ENCODE results near the gene PHLPP2.

Gene PHLPP2

GRCh38 chr16:71675380-71675779, 49.1 kb downstream of the PHLPP2 start:
- no peak for DNase-seq (ENCODE audit: low read depth)
- TF ChIP-seq MYC (IDR thresholded peaks at IDR 0.05; ENCODE audit: low read depth, low read length) (no peak), CTCF (IDR thresholded peaks at IDR 0.05; ENCODE audit: low read depth, low read length) (no peak), POLR2A (IDR thresholded peaks at IDR 0.05; ENCODE audit: extremely low read depth, insufficient read length) (no peak)
- TF ChIP-seq, protein P1, sequence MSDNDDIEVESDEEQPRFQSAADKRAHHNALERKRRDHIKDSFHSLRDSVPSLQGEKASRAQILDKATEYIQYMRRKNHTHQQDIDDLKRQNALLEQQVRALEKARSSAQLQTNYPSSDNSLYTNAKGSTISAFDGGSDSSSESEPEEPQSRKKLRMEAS (IDR thresholded peaks at IDR 0.05; ENCODE audit: low read depth, low read length), result no peak
- H3K4me3 ChIP-seq (ENCODE audit: low read depth, low read length), result no peak overlapping the region

- no peak overlapping the region for H3K4me3 ChIP-seq (ENCODE audit: low read depth, low read length)
- no peak for TF ChIP-seq POLR2A (IDR thresholded peaks at IDR 0.05; ENCODE audit: extremely low read depth, insufficient read length)
- TF ChIP-seq CTCF (IDR thresholded peaks at IDR 0.05; ENCODE audit: low read depth, low read length), result no peak
- TF ChIP-seq, protein P1 (IDR thresholded peaks at IDR 0.05; ENCODE audit: low read depth, low read length), result no peak
- TF ChIP-seq MYC (IDR thresholded peaks at IDR 0.05; ENCODE audit: low read depth, low read length), result no peak
- DNase-seq (ENCODE audit: low read depth), result no peak
Observed at GRCh38 chr16:71674229-71674628, 50.3 kb downstream of the PHLPP2 start.

- no peak overlapping the region for H3K4me3 ChIP-seq (ENCODE audit: low read depth, low read length)
- TF ChIP-seq CTCF (IDR thresholded peaks at IDR 0.05; ENCODE audit: low read depth, low read length) (no peak), MYC (IDR thresholded peaks at IDR 0.05; ENCODE audit: low read depth, low read length) (no peak), POLR2A (IDR thresholded peaks at IDR 0.05; ENCODE audit: extremely low read depth, insufficient read length) (no peak)
- TF ChIP-seq, protein P1 (IDR thresholded peaks at IDR 0.05; ENCODE audit: low read depth, low read length), result no peak
- no peak for DNase-seq (ENCODE audit: low read depth)
Observed at GRCh38 chr16:71673582-71673973, 50.9 kb downstream of the PHLPP2 start.

DNA sequence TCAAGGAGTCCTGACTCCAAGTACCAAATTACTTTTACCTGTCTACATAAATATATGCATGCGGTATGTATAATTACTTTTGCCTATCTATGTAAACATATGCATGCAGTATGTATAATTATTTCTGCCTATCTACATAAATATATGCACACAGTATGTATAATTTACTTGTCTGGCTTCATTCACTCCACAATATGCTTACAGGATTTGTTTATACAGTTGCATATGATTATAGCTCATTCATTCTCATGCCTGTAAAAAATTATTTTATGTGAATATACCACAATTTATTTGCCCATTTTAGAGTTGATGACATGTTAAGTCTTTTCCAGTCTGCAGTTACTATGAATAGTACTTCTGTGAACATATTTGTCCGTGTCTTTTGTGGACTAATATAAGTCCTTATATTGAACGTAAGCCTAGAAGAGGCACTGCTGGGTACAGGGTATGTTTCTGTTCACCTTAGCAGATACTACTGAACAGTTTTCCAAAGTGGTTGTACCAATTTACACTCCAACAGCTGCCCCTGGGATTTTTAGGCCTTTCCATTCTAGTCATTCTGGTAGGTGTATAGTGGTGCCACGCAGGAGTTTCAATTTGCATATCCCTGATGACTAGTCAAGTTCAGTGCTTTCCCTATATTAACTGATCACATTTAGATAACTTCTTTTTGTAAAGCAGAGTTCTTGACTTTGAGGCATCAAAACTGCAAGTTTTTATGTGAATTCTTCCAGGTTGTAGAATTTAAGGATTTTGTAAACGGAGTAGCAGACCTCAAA, 51.5 kb downstream of the PHLPP2 start:
- no peak overlapping the region for H3K4me3 ChIP-seq (ENCODE audit: low read depth, low read length)
- TF ChIP-seq, protein P1 (IDR thresholded peaks at IDR 0.05; ENCODE audit: low read depth, low read length), result no peak
- TF ChIP-seq CTCF (IDR thresholded peaks at IDR 0.05; ENCODE audit: low read depth, low read length) (no peak), POLR2A (IDR thresholded peaks at IDR 0.05; ENCODE audit: extremely low read depth, insufficient read length) (no peak), MYC (IDR thresholded peaks at IDR 0.05; ENCODE audit: low read depth, low read length) (no peak)
- DNase-seq (ENCODE audit: low read depth), result no peak

GRCh38 chr16:71672125-71672524, 52.4 kb downstream of the PHLPP2 start:
- no peak for TF ChIP-seq POLR2A (IDR thresholded peaks at IDR 0.05; ENCODE audit: extremely low read depth, insufficient read length)
- TF ChIP-seq, protein P1 (IDR thresholded peaks at IDR 0.05; ENCODE audit: low read depth, low read length), result no peak
- TF ChIP-seq CTCF (IDR thresholded peaks at IDR 0.05; ENCODE audit: low read depth, low read length), result no peak
- TF ChIP-seq MYC (IDR thresholded peaks at IDR 0.05; ENCODE audit: low read depth, low read length), result no peak
- DNase-seq (ENCODE audit: low read depth), result no peak
- H3K4me3 ChIP-seq (ENCODE audit: low read depth, low read length), result no peak overlapping the region
